GM12873 (cell line): Measurements from ENCODE around the gene DBNDD1.

Experiments used
- CTCF ChIP-seq: IDR thresholded peaks from 2 replicates; pipeline ENCODE4 v1.5.1; 2012; ENCODE audit warnings: low read depth, mild to moderate bottlenecking, moderate library complexity, low read length, control low read depth; ENCODE audit not compliant: insufficient read depth; ENCODE audit errors: missing control alignments

The DBNDD1 gene

GRCh38 chr16:90015586-90016338 lies 3.5 kb downstream of the DBNDD1 start:
- no peak for TF ChIP-seq CTCF

DNA sequence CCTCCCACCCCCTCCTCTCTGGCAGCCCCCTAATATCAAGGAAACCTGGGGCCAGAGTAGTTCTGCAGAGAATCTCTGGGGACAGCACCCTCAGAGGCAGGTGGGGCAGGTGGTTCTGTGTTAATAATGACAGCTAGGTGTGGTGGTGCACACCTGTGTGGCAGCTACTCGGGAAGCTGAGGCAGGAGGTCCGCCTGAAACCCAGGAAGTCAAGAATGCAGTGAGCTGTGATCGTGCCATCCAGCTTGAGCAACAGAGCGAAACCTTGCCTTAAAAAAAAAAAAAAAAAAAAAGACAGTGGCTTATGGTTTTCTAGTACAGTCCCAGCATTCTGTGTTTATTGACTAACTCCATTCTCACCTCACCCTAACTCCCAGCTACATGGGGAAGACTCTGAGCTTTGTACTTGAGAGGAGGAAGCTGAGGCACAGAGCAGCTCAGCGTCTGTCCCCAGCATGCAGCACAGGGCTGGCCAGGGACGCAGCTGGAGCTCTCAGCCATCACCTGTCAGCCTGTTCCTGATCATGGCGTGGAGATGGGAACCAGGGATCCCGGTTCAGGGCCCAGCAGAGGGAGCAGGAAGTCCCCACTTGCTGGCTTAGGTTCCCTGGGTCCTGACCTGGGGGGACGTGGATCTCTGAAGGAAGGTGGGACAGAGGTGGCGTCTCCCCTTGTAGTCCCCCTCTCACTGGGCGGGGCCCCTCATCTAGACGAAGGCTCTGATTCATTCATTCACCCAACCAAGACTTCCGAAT lies 6.1 kb downstream of the DBNDD1 start:
- no peak for TF ChIP-seq CTCF

DNA sequence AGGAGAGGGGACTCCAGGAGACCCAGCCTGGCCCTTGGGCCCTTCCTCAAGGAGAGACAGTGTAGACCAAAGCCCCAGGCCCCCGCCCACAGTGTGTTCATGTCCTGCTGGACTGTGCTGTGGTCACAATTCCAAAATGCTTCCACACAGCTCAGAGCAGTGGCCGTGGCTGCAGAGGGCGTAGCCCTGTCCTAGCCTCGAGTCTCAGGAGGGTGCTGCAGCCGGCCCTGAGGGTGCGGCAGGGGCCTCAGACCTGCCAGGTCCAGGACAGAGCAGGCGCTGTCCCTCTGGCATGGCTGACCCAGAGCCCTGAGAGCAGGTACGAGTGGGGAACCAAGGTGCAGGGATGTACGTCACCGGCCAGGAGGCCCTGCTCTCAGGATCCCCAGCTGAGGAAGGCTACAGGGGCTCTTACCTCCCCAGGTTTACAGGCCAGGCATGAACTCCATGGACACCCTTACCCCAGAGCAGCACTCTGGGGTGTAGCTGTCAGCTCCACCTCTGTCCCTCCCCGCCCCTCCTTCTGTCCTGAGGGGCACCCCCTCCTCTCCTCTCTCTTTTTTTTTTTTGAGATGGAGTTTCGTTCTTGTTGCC lies 7.3 kb downstream of the DBNDD1 start:
- no peak for TF ChIP-seq CTCF

GRCh38 chr16:90011508-90011819 lies 7.8 kb downstream of the DBNDD1 start:
- no peak for TF ChIP-seq CTCF

- TF ChIP-seq CTCF: no peak
Observed at GRCh38 chr16:90010676-90011507, 8.4 kb downstream of the DBNDD1 start.

- no peak for TF ChIP-seq CTCF
Observed at GRCh38 chr16:90009172-90009899, 9.9 kb downstream of the DBNDD1 start.
